K562 (cell line): ENCODE data around the gene PPP1R12C. TPM values are rescaled to one million over a fixed set of nuclear protein-coding genes. Genes with fewer than 3 reads are reported as not detected.

ENCODE experiments used
- ATAC-seq: fragments of 200-7000 bp; cut with Tn5 transposase; 3 replicates; pipeline ENCODE4 v1.9.1; 2020; ENCODE audit warnings: moderate library complexity
- BruUV-seq: library from RNA; stranded (reverse); fragments of 400-500 nt; replicated peaks from 2 replicates; lab custom pipeline; 2021; lab: Mats Ljungman, UMichigan
- CTCF ChIA-PET: fragments of 300-600 bp; formaldehyde crosslinking; extraction: SDS; loops from one replicate; lab custom pipeline; 2021; ENCODE audit warnings: low intra/inter-chr PET ratio; lab: Yijun Ruan, JAX
- POLR2A ChIA-PET: fragments of 300-600, 350-650 bp; sonication (Branson Sonifier 250); formaldehyde crosslinking; extraction: SDS; loops from one replicate; lab custom pipeline; 2021; ENCODE audit warnings: antibody characterized with exemption, inconsistent platforms; lab: Yijun Ruan, JAX
- DNase-seq, 4 experiments: peaks; one replicate each; pipeline versions ENCODE4 v3.0.0 to v3.0.0-alpha.2; 2011 to 2018; ENCODE audit warnings: low spot score in 3 of 4, mixed read lengths in 3 of 4; ENCODE audit errors: extremely low read depth in 1 of 4
- FAIRE-seq: peaks from 2 replicates; lab custom pipeline; 2011; peaks lifted over from hg19 to GRCh38; lab: Jason Lieb, UNC
- H2AFZ ChIP-seq: 2 replicates; pipeline ENCODE4 v1.6.0; 2011; ENCODE audit warnings: low read depth, low read length, control low read depth, inconsistent platforms
- H3K27ac ChIP-seq: fragments of 200-600 bp; 3 replicates; pipeline ENCODE4 v1.8.0; 2011; ENCODE audit warnings: low read depth, mild to moderate bottlenecking, control low read depth, inconsistent platforms, low read length, moderate library complexity, mixed read lengths; ENCODE audit errors: extremely low read depth
- H3K27me3 ChIP-seq, 2 experiments: fragments of 300-600 bp in 1 of 2; 2 replicates in 1 of 2; 3 replicates in 1 of 2; pipeline versions ENCODE4 v1.6.0 to v1.8.0; 2011; ENCODE audit warnings: inconsistent platforms in 2 of 2, low read length in 2 of 2, mild to moderate bottlenecking in 1 of 2, mixed read lengths in 1 of 2, moderate library complexity in 1 of 2; ENCODE audit not compliant: control insufficient read depth in 2 of 2, insufficient read depth in 2 of 2
- H3K36me3 ChIP-seq: fragments of 300-600 bp; 3 replicates; pipeline ENCODE4 v1.8.0; 2011; ENCODE audit warnings: mild to moderate bottlenecking, low read length, inconsistent platforms; ENCODE audit not compliant: control insufficient read depth, insufficient read depth
- H3K4me1 ChIP-seq, 2 experiments: fragments of 200-600 bp in 1 of 2; replicated peaks in 1 of 2; 2 replicates in 1 of 2; 3 replicates in 1 of 2; pipeline versions ENCODE4 v1.5.1 to v1.8.0; 2011; ENCODE audit warnings: inconsistent platforms in 2 of 2, low read length in 2 of 2, mild to moderate bottlenecking in 1 of 2, mixed read lengths in 1 of 2, moderate library complexity in 1 of 2; ENCODE audit not compliant: control insufficient read depth in 2 of 2, insufficient read depth in 2 of 2
- H3K4me2 ChIP-seq: 2 replicates; pipeline ENCODE4 v1.6.1; 2011; ENCODE audit warnings: low read length, control low read depth, inconsistent platforms, mixed read lengths; ENCODE audit not compliant: insufficient read depth
- H3K4me3 ChIP-seq: fragments of 200-600 bp; sonication (generic), shearing (Covaris generic); 2 replicates; pipeline ENCODE4 v1.5.1; 2016; ENCODE audit warnings: control low read depth, inconsistent platforms
- H3K79me2 ChIP-seq: fragments of 200-600 bp; 3 replicates; pipeline ENCODE4 v1.8.0; 2011; ENCODE audit warnings: low read length, inconsistent platforms; ENCODE audit not compliant: control insufficient read depth, insufficient read depth
- H3K9ac ChIP-seq, 2 experiments: 2 replicates each; pipeline versions ENCODE4 v1.6.0 to v1.6.1; 2011; ENCODE audit warnings: low read depth in 2 of 2, low read length in 2 of 2, control low read depth in 1 of 2, inconsistent platforms in 1 of 2, mild to moderate bottlenecking in 1 of 2, mixed read lengths in 1 of 2; ENCODE audit not compliant: insufficient read depth in 1 of 2
- H3K9me1 ChIP-seq: one replicate; pipeline ENCODE4 v1.6.0; 2011; ENCODE audit warnings: inconsistent platforms, mild to moderate bottlenecking, low read length, moderate library complexity; ENCODE audit not compliant: control insufficient read depth, insufficient read depth
- H3K9me3 ChIP-seq: replicated peaks from 2 replicates; pipeline ENCODE4 v1.5.1; 2011; ENCODE audit warnings: low read depth, low read length, inconsistent platforms; ENCODE audit not compliant: control insufficient read depth, insufficient read depth
- H4K20me1 ChIP-seq: replicated peaks from 2 replicates; pipeline ENCODE4 v1.6.1; 2011; ENCODE audit warnings: low read length, inconsistent platforms, mixed read lengths; ENCODE audit not compliant: control insufficient read depth, insufficient read depth
- ASH1L ChIP-seq: fragments of 450-650 bp; IDR thresholded peaks from 2 replicates; pipeline ENCODE4 v1.6.1; 2018; ENCODE audit warnings: borderline replicate concordance, mild to moderate bottlenecking, low read depth; ENCODE audit not compliant: partially characterized antibody
- EZH2 ChIP-seq: IDR thresholded peaks from 2 replicates; pipeline ENCODE4 v1.6.1; 2012; ENCODE audit warnings: low read depth, mild to moderate bottlenecking, inconsistent platforms, low read length, borderline replicate concordance
- FOXA3 ChIP-seq, 2 experiments: fragments of 450-650 bp in 1 of 2; sonication (generic) in 1 of 2; formaldehyde crosslinking; IDR thresholded peaks in 1 of 2; conservative IDR thresholded peaks in 1 of 2; 2 replicates each; pipeline versions ENCODE4 v1.4.0 to v1.8.0; 2020 to 2022; ENCODE audit warnings: mild to moderate bottlenecking in 2 of 2, missing genetic modification reagents in 1 of 2
- HDAC2 ChIP-seq: fragments of 450-650 bp; IDR thresholded peaks from 2 replicates; pipeline ENCODE4 v1.6.1; 2016; ENCODE audit warnings: mild to moderate bottlenecking
- HMG20A ChIP-seq: fragments of 450-650 bp; formaldehyde crosslinking; conservative IDR thresholded peaks from 2 replicates; pipeline ENCODE4 v1.4.0; 2020; ENCODE audit warnings: mild to moderate bottlenecking, mixed read lengths
- MTA1 ChIP-seq: fragments of 450-650 bp; IDR thresholded peaks from 2 replicates; pipeline ENCODE4 v1.6.1; 2017; ENCODE audit warnings: borderline replicate concordance
- MXI1 ChIP-seq: IDR thresholded peaks from 2 replicates; pipeline ENCODE4 v1.6.1; 2011; ENCODE audit warnings: low read depth, mild to moderate bottlenecking, improper control_type of control experiment, low read length
- PYGO2 ChIP-seq: fragments of 450-650 bp; IDR thresholded peaks from 2 replicates; pipeline ENCODE4 v1.6.1; 2016; ENCODE audit warnings: mild to moderate bottlenecking, missing genetic modification characterization, moderate library complexity, missing compliant biosample characterization
- TEAD4 ChIP-seq, 2 experiments: sonication (generic) in 1 of 2; formaldehyde crosslinking in 1 of 2; IDR thresholded peaks; 2 replicates each; pipeline versions ENCODE4 v1.6.1 to v1.8.0; 2012 to 2022; ENCODE audit warnings: borderline replicate concordance in 1 of 2, inconsistent platforms in 1 of 2, low read length in 1 of 2, mild to moderate bottlenecking in 1 of 2, missing genetic modification reagents in 1 of 2
- TRIM25 ChIP-seq: fragments of 450-650 bp; IDR thresholded peaks from 2 replicates; pipeline ENCODE4 v1.7.0; 2016; ENCODE audit warnings: borderline replicate concordance
- TSC22D4 ChIP-seq: fragments of 450-650 bp; IDR thresholded peaks from 2 replicates; pipeline ENCODE4 v1.6.1; 2016; ENCODE audit warnings: missing genetic modification characterization, missing biosample characterization, control low read depth
- U2AF1 ChIP-seq: fragments of 200-400 bp; formaldehyde crosslinking; optimal IDR thresholded peaks from 2 replicates; pipeline ENCODE3; 2017; ENCODE audit warnings: mild to moderate bottlenecking, low read depth, low read length, moderate library complexity
- USF2 ChIP-seq: sonication (generic); formaldehyde crosslinking; IDR thresholded peaks from 2 replicates; pipeline ENCODE4 v1.5.0; 2020; ENCODE audit warnings: missing genetic modification reagents
- WGBS: fragments of 100-300 bp; shearing (Covaris generic); methylation state at CpG from one replicate; pipeline ENCODE4 v1.1.6; 2016; ENCODE audit warnings: low coverage, mixed read lengths; ENCODE audit not compliant: insufficient coverage; ENCODE audit errors: missing lambda C conversion rate; 5-methylcytosine and 5-hydroxymethylcytosine counted together
- in situ Hi-C: fragments of 300-500 bp; cut with MboI; formaldehyde crosslinking; loops from 4 replicates; pipeline ENCODE4 v1.15.0; 2018; ENCODE audit warnings: inconsistent platforms, mixed read lengths
- intact Hi-C: fragments of 100-400 bp; cut with micrococcal nuclease; formaldehyde crosslinking; loops from 2 replicates; pipeline ENCODE4 v1.14.2; 2022
- polyA plus RNA-seq, 8 experiments: library from polyadenylated mRNA; depleted of rRNA in 4 of 8; stranded (reverse) in 5 of 8; unstranded in 3 of 8; fragments of >200 nt; fragmentation: Nextera tagmentation in 2 of 8; fragmentation: Illumina TruSeq in 1 of 8; extraction: Ambion mirVana in 2 of 8; extraction: Trizol in 1 of 8; gene quantifications; 2 replicates each; pipeline versions ENCODE4 v1.2.1 to v1.2.3, GENCODE V29; 2011 to 2014; ENCODE audit warnings: inconsistent platforms in 1 of 8, missing spikeins in 1 of 8
- total RNA-seq, 7 experiments: library from RNA; depleted of rRNA in 6 of 7; stranded (reverse); fragments of >200 nt in 6 of 7; fragmentation: Illumina TruSeq in 2 of 7; extraction: Trizol in 2 of 7; gene quantifications; 2 replicates each; pipeline versions ENCODE4 v1.2.1 to v1.2.3, GENCODE V29; 2011 to 2021; ENCODE audit warnings: low replicate concordance in 1 of 7

PPP1R12C gene
- total and polyA plus RNA-seq, 9 of the 15 experiments (the other 6 are each of a cell fraction or from before 2014, with no cell fraction given): 1.8 to 136 (median 33.7) TPM

- H4K20me1 ChIP-seq: no peaks in the 10 kb centered on the region
- no peaks in the 10 kb centered on the region for H3K27me3 ChIP-seq
- FAIRE-seq: peak; percentile 100
- peaks cover 14% of the 10 kb centered on the region for H3K79me2 ChIP-seq
- peak overlapping the region; percentile 67 to 90; a peak in 3 of 4 replicates for H3K9ac ChIP-seq
- peak overlapping the region; percentile 42 for H3K4me3 ChIP-seq
- ChIA-PET POLR2A (interaction anchor here (0.6 to 2.9 kb wide), 9 partner anchors 12 to 228 kb away, joined by 3 to 13 read pairs (median 3); no protein-coding TSS in a partner anchor), CTCF (interaction anchor here (0.8 kb wide), 1 partner anchor 144 kb away, joined by 3 read pairs; no protein-coding TSS in a partner anchor)
- peaks cover 8% of the 10 kb centered on the region; the same call in 1 of the 3 replicates for H3K36me3 ChIP-seq
- H2AFZ ChIP-seq: peak overlapping the region; percentile 18; the same call in 1 of the 2 replicates
- H3K4me1 ChIP-seq: peaks cover 34 to 64% of the 10 kb centered on the region in 2 experiments
- peak overlapping the region; percentile 79 for H3K4me2 ChIP-seq
- BruUV-seq: TSS peak; percentile 93
- in situ Hi-C loops: loop anchor here (25.0 kb wide), 1 partner anchor 978 kb away; the partner anchor contains the start of gene ZNF444
- no peaks in the 10 kb centered on the region for H3K9me3 ChIP-seq
- ATAC-seq: peak; percentile 84
- peak overlapping the region; percentile 66 for H3K27ac ChIP-seq
- intact Hi-C loops: loop anchor here (1.0 to 10.0 kb wide), 3 partner anchors 13 to 346 kb away; no protein-coding TSS in a partner anchor
- DNase-seq: peak; percentile 77 to 99 (median 85)
- WGBS: 2% methylated on average over 18 of the region's 18 CpGs
- H3K9me1 ChIP-seq: no peaks in the 10 kb centered on the region
- TF ChIP-seq HMG20A (CRISPR knock-in tag): no peak
- TF ChIP-seq USF2 (CRISPR knock-in tag): no peak
- TF ChIP-seq FOXA3 (CRISPR knock-in tag; conservative IDR thresholded peaks at IDR 0.05 in 1 of 2, IDR thresholded peaks at IDR 0.05 in 1 of 2): no peak
- peak; percentile 83 for TF ChIP-seq TEAD4 (IDR thresholded peaks at IDR 0.05; ENCODE audit: low read length)
- TF ChIP-seq TEAD4 (CRISPR knock-in tag; IDR thresholded peaks at IDR 0.05; ENCODE audit: borderline replicate concordance): no peak
- no peak for TF ChIP-seq PYGO2 (tag)
- no peak for TF ChIP-seq EZH2
- no peak for TF ChIP-seq U2AF1
- TF ChIP-seq MXI1: no peak
- peak; percentile 89 for TF ChIP-seq HDAC2
- peak; percentile 52 for TF ChIP-seq MTA1
- no peak for TF ChIP-seq ASH1L
- no peak for TF ChIP-seq TSC22D4
- TF ChIP-seq TRIM25: no peak
Observed at GRCh38 chr19:55158848-55159749, 41.7 kb upstream of the PPP1R12C start.
